ENCODE data around the gene C1orf105. TPM values are rescaled to one million over a fixed set of nuclear protein-coding genes. Genes with fewer than 3 reads are reported as not detected.

Gene C1orf105
- total and polyA plus RNA-seq, 2 of the 8 experiments (the other 6 are each of a cell fraction or from before 2014, with no cell fraction given) = not detected

DNA sequence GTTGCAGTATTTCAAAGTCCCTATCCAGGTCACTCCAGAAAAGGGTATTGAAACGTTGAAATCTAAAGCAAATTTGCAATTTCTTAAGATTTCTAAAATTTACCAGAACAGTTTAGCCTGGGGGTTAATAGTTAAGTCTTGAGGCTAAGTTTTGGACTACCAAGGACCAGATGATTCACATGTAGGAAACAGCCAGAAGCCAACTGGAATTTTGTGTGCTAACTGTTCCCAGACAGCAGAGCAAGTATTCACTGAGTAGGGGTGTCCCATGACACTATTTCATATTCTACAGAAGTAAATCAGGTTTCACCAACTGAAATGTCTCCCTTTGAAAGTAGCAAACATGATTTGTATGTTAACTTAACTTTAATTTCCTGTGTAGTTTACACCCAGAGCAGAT, 11.5 kb upstream of the C1orf105 start (continued):
- TF ChIP-seq, protein P1, sequence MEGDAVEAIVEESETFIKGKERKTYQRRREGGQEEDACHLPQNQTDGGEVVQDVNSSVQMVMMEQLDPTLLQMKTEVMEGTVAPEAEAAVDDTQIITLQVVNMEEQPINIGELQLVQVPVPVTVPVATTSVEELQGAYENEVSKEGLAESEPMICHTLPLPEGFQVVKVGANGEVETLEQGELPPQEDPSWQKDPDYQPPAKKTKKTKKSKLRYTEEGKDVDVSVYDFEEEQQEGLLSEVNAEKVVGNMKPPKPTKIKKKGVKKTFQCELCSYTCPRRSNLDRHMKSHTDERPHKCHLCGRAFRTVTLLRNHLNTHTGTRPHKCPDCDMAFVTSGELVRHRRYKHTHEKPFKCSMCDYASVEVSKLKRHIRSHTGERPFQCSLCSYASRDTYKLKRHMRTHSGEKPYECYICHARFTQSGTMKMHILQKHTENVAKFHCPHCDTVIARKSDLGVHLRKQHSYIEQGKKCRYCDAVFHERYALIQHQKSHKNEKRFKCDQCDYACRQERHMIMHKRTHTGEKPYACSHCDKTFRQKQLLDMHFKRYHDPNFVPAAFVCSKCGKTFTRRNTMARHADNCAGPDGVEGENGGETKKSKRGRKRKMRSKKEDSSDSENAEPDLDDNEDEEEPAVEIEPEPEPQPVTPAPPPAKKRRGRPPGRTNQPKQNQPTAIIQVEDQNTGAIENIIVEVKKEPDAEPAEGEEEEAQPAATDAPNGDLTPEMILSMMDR (IDR thresholded peaks at IDR 0.05; ENCODE audit: control extremely low read depth in 1 of 3, insufficient read depth in 1 of 3, low read depth in 1 of 3, low read length in 3 of 3) = no peak
- TF ChIP-seq BRCA1 (IDR thresholded peaks at IDR 0.05; ENCODE audit: low read depth, low read length) = no peak
- TF ChIP-seq TBP (IDR thresholded peaks at IDR 0.05; ENCODE audit: low read depth, low read length) = no peak
- TF ChIP-seq SAP30 (IDR thresholded peaks at IDR 0.05; ENCODE audit: insufficient read depth, insufficient replicate concordance, low read length) = no peak
- TF ChIP-seq JUND (IDR thresholded peaks at IDR 0.05; ENCODE audit: low read length) = no peak
- TF ChIP-seq JUN (IDR thresholded peaks at IDR 0.05; ENCODE audit: low read depth, low read length) = no peak
